Stimulated activated CD4-positive, alpha-beta T cell treated with anti-CD3 and anti-CD28 coated beads, Interleukin-12 subunit alpha, Interleukin-12 subunit beta, amount 100 ng/mL, for 4 hours (primary cell): ENCODE measurements around the gene HPS5.

ENCODE experiments used
- DNase-seq: peaks from one replicate; pipeline ENCODE4 v3.0.0-alpha.2; 2020

HPS5 gene

DNA sequence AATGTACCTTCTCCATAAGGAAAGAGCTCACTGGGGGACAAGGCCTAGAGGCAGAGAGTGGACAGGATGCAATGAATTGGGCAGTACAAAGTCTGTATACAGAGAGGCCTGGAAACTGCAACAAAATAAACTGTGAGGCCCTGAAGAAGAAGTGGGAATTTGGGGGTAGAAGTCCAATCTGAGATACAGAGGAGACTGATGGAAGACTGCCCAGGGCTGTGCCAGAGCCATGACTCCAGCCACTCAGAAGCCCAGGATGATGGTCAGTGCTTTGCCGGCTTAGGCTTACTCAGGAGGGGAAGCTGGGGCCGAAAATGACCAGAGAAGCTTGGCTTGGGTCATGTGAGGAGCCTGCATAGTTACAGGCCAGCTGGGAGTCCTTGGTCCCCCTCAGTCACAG lies 91.1 kb downstream of the HPS5 start:
- DNase-seq: no peak

DNA sequence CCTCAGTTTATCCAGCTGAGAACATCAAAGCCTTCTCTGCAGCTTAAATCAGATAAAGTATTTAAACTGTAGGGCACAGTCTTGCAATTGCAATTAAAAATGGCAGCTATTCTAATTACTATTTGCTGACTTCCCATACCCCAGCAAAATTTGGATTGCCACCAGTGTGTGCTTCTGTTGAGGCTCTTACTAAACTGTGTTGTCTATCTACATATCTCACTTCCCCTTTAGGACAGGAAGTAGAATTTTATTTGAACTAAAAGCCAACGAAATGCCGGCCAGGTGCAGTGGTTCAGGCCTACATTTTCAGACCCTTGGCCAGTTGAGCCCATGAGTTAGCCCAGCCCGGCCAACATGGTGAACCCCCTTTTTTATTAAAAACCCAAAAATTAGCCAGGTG lies 92.4 kb downstream of the HPS5 start:
- DNase-seq: no peak
